Measurements from ENCODE around the gene AIG1. TPM values are rescaled to one million over a fixed set of nuclear protein-coding genes. Genes with fewer than 3 reads are reported as not detected.

Gene AIG1
- total and polyA plus RNA-seq, 2 donors (not counting 1 experiment from before 2014, with no cell fraction given) = 40.6 to 42.2 TPM

GRCh38 chr6:143333081-143333480 lies 272.4 kb downstream of the AIG1 start:
- Histone ChIP-seq H3K9ac (ENCODE audit: insufficient read depth, low read length) (no peak overlapping the region), H3K4me3 (replicated peaks in 1 of 4; ENCODE audit: control extremely low read depth in 1 of 4, insufficient read depth in 1 of 4, low read depth in 3 of 4, low read length in 4 of 4) (no peak overlapping the region), H3K4me1 (ENCODE audit: control insufficient read depth, extremely low read depth, insufficient read depth, low read length) (peaks cover 2% of the 10 kb centered on the region), H3K27ac (ENCODE audit: insufficient read depth, low read length) (no peak overlapping the region), H3K9me3 (ENCODE audit: control insufficient read depth, insufficient read depth, low read depth, low read length) (no peaks in the 10 kb centered on the region), H3K27me3 (ENCODE audit: control insufficient read depth, insufficient read depth, low read length) (no peaks in the 10 kb centered on the region), H4K20me1 (ENCODE audit: control insufficient read depth, extremely low read depth, insufficient read depth, low read length) (no peaks in the 10 kb centered on the region), H3K79me2 (ENCODE audit: control insufficient read depth, insufficient read depth, low read length) (no peaks in the 10 kb centered on the region), H3K36me3 (ENCODE audit: control insufficient read depth, insufficient read depth, low read length) (no peaks in the 10 kb centered on the region), H2AFZ (ENCODE audit: low read length) (no peak overlapping the region), H3K4me2 (ENCODE audit: extremely low read depth, insufficient read depth, low read length) (no peak overlapping the region)
- TF ChIP-seq CTCF (conservative IDR thresholded peaks at IDR 0.05 in 1 of 2, IDR thresholded peaks at IDR 0.05 in 1 of 2; ENCODE audit: low read depth in 1 of 2, low read length in 2 of 2) (no peak), EZH2 (IDR thresholded peaks at IDR 0.05; ENCODE audit: low read length, missing control alignments) (no peak)
- DNase-seq (ENCODE audit: low read depth in 2 of 2) = peak in 1 of 2 donors; percentile 26

GRCh38 chr6:143333749-143334520 lies 273.2 kb downstream of the AIG1 start:
- Histone ChIP-seq H3K4me2 (ENCODE audit: extremely low read depth, insufficient read depth, low read length) (no peak overlapping the region), H3K36me3 (ENCODE audit: control insufficient read depth, insufficient read depth, low read length) (no peaks in the 10 kb centered on the region), H4K20me1 (ENCODE audit: control insufficient read depth, extremely low read depth, insufficient read depth, low read length) (no peaks in the 10 kb centered on the region), H3K4me1 (ENCODE audit: control insufficient read depth, extremely low read depth, insufficient read depth, low read length) (peaks cover 2% of the 10 kb centered on the region), H3K27me3 (ENCODE audit: control insufficient read depth, insufficient read depth, low read length) (no peaks in the 10 kb centered on the region), H3K79me2 (ENCODE audit: control insufficient read depth, insufficient read depth, low read length) (no peaks in the 10 kb centered on the region), H3K27ac (ENCODE audit: insufficient read depth, low read length) (no peak overlapping the region), H3K9ac (ENCODE audit: insufficient read depth, low read length) (no peak overlapping the region), H2AFZ (ENCODE audit: low read length) (no peak overlapping the region), H3K4me3 (replicated peaks in 1 of 4; ENCODE audit: control extremely low read depth in 1 of 4, insufficient read depth in 1 of 4, low read depth in 3 of 4, low read length in 4 of 4) (no peak overlapping the region), H3K9me3 (ENCODE audit: control insufficient read depth, insufficient read depth, low read depth, low read length) (no peaks in the 10 kb centered on the region)
- TF ChIP-seq EZH2 (IDR thresholded peaks at IDR 0.05; ENCODE audit: low read length, missing control alignments) (no peak), CTCF (conservative IDR thresholded peaks at IDR 0.05 in 1 of 2, IDR thresholded peaks at IDR 0.05 in 1 of 2; ENCODE audit: low read depth in 1 of 2, low read length in 2 of 2) (no peak)
- no peak for DNase-seq (ENCODE audit: low read depth in 2 of 2)

GRCh38 chr6:143335865-143336264 lies 275.2 kb downstream of the AIG1 start:
- TF ChIP-seq CTCF (conservative IDR thresholded peaks at IDR 0.05 in 1 of 2, IDR thresholded peaks at IDR 0.05 in 1 of 2; ENCODE audit: low read depth in 1 of 2, low read length in 2 of 2) (no peak), EZH2 (IDR thresholded peaks at IDR 0.05; ENCODE audit: low read length, missing control alignments) (no peak)
- Histone ChIP-seq H4K20me1 (ENCODE audit: control insufficient read depth, extremely low read depth, insufficient read depth, low read length) (no peaks in the 10 kb centered on the region), H2AFZ (ENCODE audit: low read length) (no peak overlapping the region), H3K4me1 (ENCODE audit: control insufficient read depth, extremely low read depth, insufficient read depth, low read length) (peaks cover 2% of the 10 kb centered on the region), H3K9me3 (ENCODE audit: control insufficient read depth, insufficient read depth, low read depth, low read length) (no peaks in the 10 kb centered on the region), H3K9ac (ENCODE audit: insufficient read depth, low read length) (no peak overlapping the region), H3K27me3 (ENCODE audit: control insufficient read depth, insufficient read depth, low read length) (no peaks in the 10 kb centered on the region), H3K4me2 (ENCODE audit: extremely low read depth, insufficient read depth, low read length) (no peak overlapping the region), H3K4me3 (replicated peaks in 1 of 4; ENCODE audit: control extremely low read depth in 1 of 4, insufficient read depth in 1 of 4, low read depth in 3 of 4, low read length in 4 of 4) (no peak overlapping the region), H3K27ac (ENCODE audit: insufficient read depth, low read length) (no peak overlapping the region), H3K79me2 (ENCODE audit: control insufficient read depth, insufficient read depth, low read length) (no peaks in the 10 kb centered on the region), H3K36me3 (ENCODE audit: control insufficient read depth, insufficient read depth, low read length) (no peaks in the 10 kb centered on the region)
- DNase-seq (ENCODE audit: low read depth in 2 of 2) = no peak
